ENCODE results near the gene MED23. TPM values are rescaled to one million over a fixed set of nuclear protein-coding genes. Genes with fewer than 3 reads are reported as not detected.

The MED23 gene
- total and polyA plus RNA-seq, 11 donors, result 5.7 to 15.3 (median 11.2) TPM

GRCh38 chr6:131561925-131562707 lies 65.9 kb downstream of the MED23 start:
- Histone ChIP-seq H3K27ac (no peak overlapping the region), H3K36me3 (no peaks in the 10 kb centered on the region), H3K4me1 (no peaks in the 10 kb centered on the region), H3K9me3 (no peaks in the 10 kb centered on the region), H3K4me3 (no peak overlapping the region), H3K27me3 (no peaks in the 10 kb centered on the region)
- WGBS, 4 donors, result 89 to 93% (median 92%) methylated on average over 4 of the region's 4 CpGs
- TF ChIP-seq POLR2A (IDR thresholded peaks at IDR 0.05) (no peak), CTCF (IDR thresholded peaks at IDR 0.05) (no peak)
- no peak for ATAC-seq
- intact Hi-C loops (cut with DNase I), result no loop called here
- no peak for DNase-seq

- no peaks in the 10 kb centered on the region for H3K27me3 ChIP-seq
- no peak overlapping the region for H3K27ac ChIP-seq
- WGBS, 4 donors, result 78 to 86% (median 80%) methylated on average over 4 of the region's 4 CpGs
- H3K9me3 ChIP-seq, result no peaks in the 10 kb centered on the region
- intact Hi-C loops (cut with DNase I), result no loop called here
- DNase-seq (no peak), ATAC-seq (no peak)
- H3K36me3 ChIP-seq, result no peaks in the 10 kb centered on the region
- TF ChIP-seq POLR2A (IDR thresholded peaks at IDR 0.05) (no peak), CTCF (IDR thresholded peaks at IDR 0.05) (no peak)
- no peak overlapping the region for H3K4me3 ChIP-seq
- no peaks in the 10 kb centered on the region for H3K4me1 ChIP-seq
Measured at GRCh38 chr6:131558922-131559321, 69.1 kb downstream of the MED23 start.

- Histone ChIP-seq H3K27ac (no peak overlapping the region), H3K27me3 (no peaks in the 10 kb centered on the region), H3K9me3 (no peaks in the 10 kb centered on the region), H3K36me3 (no peaks in the 10 kb centered on the region), H3K4me1 (no peaks in the 10 kb centered on the region), H3K4me3 (no peak overlapping the region)
- no peak for TF ChIP-seq CTCF (IDR thresholded peaks at IDR 0.05)
- TF ChIP-seq POLR2A (IDR thresholded peaks at IDR 0.05), result no peak
- ATAC-seq (no peak), DNase-seq (no peak)
- intact Hi-C loops (cut with DNase I), result no loop called here
Measured at GRCh38 chr6:131555992-131556391, 72.0 kb downstream of the MED23 start.

GRCh38 chr6:131552572-131552971 lies 75.5 kb downstream of the MED23 start:
- Histone ChIP-seq H3K4me1 (no peaks in the 10 kb centered on the region), H3K4me3 (no peak overlapping the region), H3K27me3 (peaks cover 0 to 2% (median 0%) of the 10 kb centered on the region in 9 donors), H3K9me3 (no peaks in the 10 kb centered on the region), H3K27ac (no peak overlapping the region), H3K36me3 (no peaks in the 10 kb centered on the region)
- no peak for ATAC-seq
- intact Hi-C loops (cut with DNase I), result no loop called here
- no peak for DNase-seq
- TF ChIP-seq CTCF (IDR thresholded peaks at IDR 0.05), result no peak
- TF ChIP-seq POLR2A (IDR thresholded peaks at IDR 0.05), result no peak
- WGBS, 4 donors, result 87 to 89% (median 88%) methylated on average over 3 of the region's 3 CpGs
